Heart left ventricle (tissue), 16 donors: Measurements from ENCODE around the gene HTRA1. TPM values are rescaled to one million over a fixed set of nuclear protein-coding genes. Genes with fewer than 3 reads are reported as not detected.

Experiments used
- ATAC-seq, 4 donors: fragments of 200-7000 bp; cut with Tn5 transposase; one replicate each; pipeline ENCODE4 v1.9.1; 2020 to 2022; ENCODE audit warnings: moderate library complexity in 4 of 4, mild to moderate bottlenecking in 3 of 4, moderate number of reproducible peaks in 1 of 4
- DNase-seq, 5 donors: peaks; one replicate each; pipeline ENCODE4 v3.0.0-alpha.2; 2020
- H3K27ac ChIP-seq, 12 donors: fragments of 200-600 bp; sonication (generic) in 4 of 12; one replicate each; pipeline versions ENCODE4 v1.5.0 to v1.8.0; 2016 to 2022; ENCODE audit warnings: mild to moderate bottlenecking in 2 of 12
- H3K27me3 ChIP-seq, 9 donors: fragments of 200-600 bp; sonication (generic) in 2 of 9; one replicate each; pipeline versions ENCODE4 v1.5.1 to v1.8.0; 2016 to 2022; ENCODE audit warnings: mild to moderate bottlenecking in 3 of 9
- H3K36me3 ChIP-seq, 9 donors: fragments of 200-600 bp; sonication (generic) in 2 of 9; one replicate each; pipeline versions ENCODE4 v1.5.0 to v1.8.0; 2018 to 2022; ENCODE audit warnings: mild to moderate bottlenecking in 2 of 9
- H3K4me1 ChIP-seq, 12 donors: fragments of 200-600 bp; sonication (generic) in 4 of 12; one replicate each; pipeline versions ENCODE4 v1.5.0 to v1.8.0; 2016 to 2022; ENCODE audit warnings: mild to moderate bottlenecking in 3 of 12
- H3K4me3 ChIP-seq, 12 donors: fragments of 200-600 bp; sonication (generic) in 4 of 12; one replicate each; pipeline versions ENCODE4 v1.5.0 to v1.8.0; 2017 to 2022; ENCODE audit warnings: mild to moderate bottlenecking in 9 of 12, moderate library complexity in 4 of 12
- H3K9me3 ChIP-seq, 12 donors: fragments of 200-600 bp; sonication (generic) in 4 of 12; one replicate each; pipeline versions ENCODE4 v1.5.0 to v1.8.0; 2016 to 2022; ENCODE audit warnings: mild to moderate bottlenecking in 1 of 12
- POLR2A ChIP-seq, 2 donors: fragments of 450-650 bp; IDR thresholded peaks; one replicate each; pipeline ENCODE4 v1.6.1; 2017; ENCODE audit warnings: antibody characterized with exemption in 2 of 2, mild to moderate bottlenecking in 2 of 2, moderate library complexity in 2 of 2
- WGBS, 4 donors: extraction: QIAGEN DNeasy Blood & Tissue Kit in 2 of 4; methylation state at CpG; one replicate each; pipeline versions ENCODE4 v1.1.5 to v1.1.7; 2013 to 2018; 5-methylcytosine and 5-hydroxymethylcytosine counted together
- intact Hi-C, 10 donors: fragments of 100-400 bp; cut with DNase I; formaldehyde crosslinking; loops; one replicate each; pipeline versions ENCODE4 v1.11.1 to v1.14.2; 2022
- polyA plus RNA-seq, 2 donors: library from polyadenylated mRNA; stranded (reverse); fragments of 200-250 nt; gene quantifications; one replicate each; pipeline ENCODE4 v1.2.3, GENCODE V29; 2013
- total RNA-seq, 9 donors: library from RNA; depleted of rRNA in 2 of 9; stranded (reverse); fragments of >200 nt in 2 of 9; fragmentation: NEBNext Ultra II Directional in 3 of 9; extraction: Animal tissue kit (Norgen Biotek cat#: 25700) in 3 of 9; gene quantifications; one replicate each; pipeline versions ENCODE4 v1.1.0 to v1.2.4, GENCODE V29; 2016 to 2023
- TF ChIP-seq, protein P1 (sequence below), 12 donors: fragments of 200-600 bp; sonication (generic) in 4 of 12; IDR thresholded peaks; one replicate each; pipeline versions ENCODE4 v1.5.0 to v1.8.0; 2018 to 2022; ENCODE audit warnings: antibody characterized with exemption in 12 of 12, mild to moderate bottlenecking in 5 of 12
- donor health status: ischemic (EF 13 %, LVEDD 7.1; RV severe dilation, severe dysfunction).
- donor health status: healthy with polysubstance abuse.
- donor health status: DM: no; HTN: yes; CAD: no.
- donor health status: DM: no; HTN: no; CAD: no.
- donor health status: ischemic (EF 25% LVEDD 6.9; RV normal size, moderate dysfunction).
- donor health status: ischemic (EF 25% LVEDD 5.7; RV mildly dilated, moderate dysfunction).
- donor health status: healthy.
- donor health status: DM: yes; HTN: yes; CAD: no.
- donor health status: ischemic (EF 35%, LVEDD 5.7; RV mildly dilated, moderate dysfunction).
- donor health status: nonischemic (EF 11% LVEDD 7.7; RV severe dilation, severe dysfunction).
- donor health status: DM: yes; HTN: yes; CAD: no.
- donor health status: PGD.
- donor health status: ischemic (EF 29% LVEDD 5.4; RV normal size, mild dysfunction).
- donor health status: nonischemic (EF 23%, LVEDD 6.1; RV moderate dilation, normal function).

The HTRA1 gene
- total and polyA plus RNA-seq, 11 donors: 30.5 to 153 (median 54.5) TPM

DNA sequence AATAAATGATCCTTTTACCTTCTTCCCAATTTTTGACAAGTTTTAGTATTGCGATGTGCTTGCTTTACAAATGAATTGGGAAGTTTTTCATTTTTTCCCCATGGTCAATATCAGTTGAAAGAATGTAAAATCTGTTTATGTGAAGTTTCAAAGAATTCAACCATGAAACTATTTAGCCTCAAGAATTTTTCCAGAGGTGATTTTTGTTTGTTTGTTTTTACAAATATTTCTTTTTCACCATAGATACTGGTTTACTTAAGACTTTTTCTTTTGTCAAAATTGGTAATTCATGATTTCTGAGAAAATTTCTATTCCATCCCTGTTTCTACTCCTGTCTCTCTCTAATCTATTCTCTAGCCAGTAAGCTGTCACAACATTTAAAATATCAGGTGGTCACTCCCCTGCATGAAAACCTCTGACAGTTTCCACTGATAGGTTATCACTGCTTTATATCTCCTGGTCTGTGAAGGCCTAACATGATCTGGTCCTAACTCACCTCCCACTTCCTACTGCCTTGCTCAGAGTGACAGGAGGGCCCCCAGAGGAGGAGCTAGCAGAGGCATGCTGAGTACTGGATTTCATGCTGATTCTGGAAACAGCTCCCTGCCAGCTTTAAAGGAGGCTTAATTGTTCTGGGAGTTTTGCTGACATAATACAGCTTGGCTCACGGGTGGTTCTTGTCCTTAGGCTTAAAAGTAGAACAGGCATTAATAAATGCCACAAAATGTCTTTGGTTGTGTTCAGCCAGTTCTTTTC lies 14.5 kb upstream of the HTRA1 start:
- peak overlapping the region in 3 of 12 donors; percentile 15 to 39 (median 39) for H3K27ac ChIP-seq
- 56 to 58% (median 57%) methylated on average over 2 of the region's 2 CpGs for WGBS, 4 donors
- peaks cover 0 to 35% (median 7%) of the 10 kb centered on the region in 12 donors for H3K4me1 ChIP-seq
- no peaks in the 10 kb centered on the region for H3K9me3 ChIP-seq
- ATAC-seq (peak; percentile 64 to 89 (median 80)), DNase-seq (no peak)
- no peaks in the 10 kb centered on the region for H3K27me3 ChIP-seq
- no peak overlapping the region for H3K4me3 ChIP-seq
- TF ChIP-seq, protein P1, sequence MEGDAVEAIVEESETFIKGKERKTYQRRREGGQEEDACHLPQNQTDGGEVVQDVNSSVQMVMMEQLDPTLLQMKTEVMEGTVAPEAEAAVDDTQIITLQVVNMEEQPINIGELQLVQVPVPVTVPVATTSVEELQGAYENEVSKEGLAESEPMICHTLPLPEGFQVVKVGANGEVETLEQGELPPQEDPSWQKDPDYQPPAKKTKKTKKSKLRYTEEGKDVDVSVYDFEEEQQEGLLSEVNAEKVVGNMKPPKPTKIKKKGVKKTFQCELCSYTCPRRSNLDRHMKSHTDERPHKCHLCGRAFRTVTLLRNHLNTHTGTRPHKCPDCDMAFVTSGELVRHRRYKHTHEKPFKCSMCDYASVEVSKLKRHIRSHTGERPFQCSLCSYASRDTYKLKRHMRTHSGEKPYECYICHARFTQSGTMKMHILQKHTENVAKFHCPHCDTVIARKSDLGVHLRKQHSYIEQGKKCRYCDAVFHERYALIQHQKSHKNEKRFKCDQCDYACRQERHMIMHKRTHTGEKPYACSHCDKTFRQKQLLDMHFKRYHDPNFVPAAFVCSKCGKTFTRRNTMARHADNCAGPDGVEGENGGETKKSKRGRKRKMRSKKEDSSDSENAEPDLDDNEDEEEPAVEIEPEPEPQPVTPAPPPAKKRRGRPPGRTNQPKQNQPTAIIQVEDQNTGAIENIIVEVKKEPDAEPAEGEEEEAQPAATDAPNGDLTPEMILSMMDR (IDR thresholded peaks at IDR 0.05): no peak
- TF ChIP-seq POLR2A (IDR thresholded peaks at IDR 0.05): no peak
- intact Hi-C loops: loop anchor here in 3 of 10 donors (5.0 to 10.0 kb wide), 3 partner anchors 115 to 120 kb away; partner anchors contain the start of gene DMBT1 (in 2 of the 3)
- no peaks in the 10 kb centered on the region for H3K36me3 ChIP-seq

DNA sequence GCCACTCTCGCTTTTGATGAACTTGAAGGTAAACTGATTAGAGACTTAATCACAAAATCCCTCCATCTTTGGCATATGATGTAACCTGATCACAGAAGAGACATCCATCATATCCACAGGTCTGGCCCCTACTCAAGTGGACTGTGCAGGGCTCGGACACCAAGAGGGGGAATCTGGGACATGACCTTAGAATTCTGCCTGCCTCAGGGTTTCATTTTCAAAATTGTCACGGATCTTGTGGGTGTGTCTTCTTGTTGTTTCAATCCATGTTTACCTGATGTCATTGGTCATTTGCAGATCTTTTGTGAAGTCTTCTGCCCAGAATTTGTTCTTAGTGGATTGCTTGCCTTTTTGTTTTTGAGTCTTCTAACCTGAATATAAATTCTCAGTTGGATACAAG lies 12.8 kb upstream of the HTRA1 start:
- no peaks in the 10 kb centered on the region for H3K9me3 ChIP-seq
- intact Hi-C loops: loop anchor here in 3 of 10 donors (5.0 to 10.0 kb wide), 3 partner anchors 114 to 119 kb away; partner anchors contain the start of gene DMBT1 (in 2 of the 3)
- peaks cover 0 to 35% (median 7%) of the 10 kb centered on the region in 12 donors for H3K4me1 ChIP-seq
- no peaks in the 10 kb centered on the region for H3K27me3 ChIP-seq
- no peak for TF ChIP-seq POLR2A (IDR thresholded peaks at IDR 0.05)
- TF ChIP-seq, protein P1 (IDR thresholded peaks at IDR 0.05): no peak
- H3K27ac ChIP-seq: no peak overlapping the region
- no peak for ATAC-seq
- H3K4me3 ChIP-seq: no peak overlapping the region
- H3K36me3 ChIP-seq: no peaks in the 10 kb centered on the region
- DNase-seq: no peak
- 84 to 94% (median 90%) methylated on average over 3 of the region's 3 CpGs for WGBS, 4 donors

DNA sequence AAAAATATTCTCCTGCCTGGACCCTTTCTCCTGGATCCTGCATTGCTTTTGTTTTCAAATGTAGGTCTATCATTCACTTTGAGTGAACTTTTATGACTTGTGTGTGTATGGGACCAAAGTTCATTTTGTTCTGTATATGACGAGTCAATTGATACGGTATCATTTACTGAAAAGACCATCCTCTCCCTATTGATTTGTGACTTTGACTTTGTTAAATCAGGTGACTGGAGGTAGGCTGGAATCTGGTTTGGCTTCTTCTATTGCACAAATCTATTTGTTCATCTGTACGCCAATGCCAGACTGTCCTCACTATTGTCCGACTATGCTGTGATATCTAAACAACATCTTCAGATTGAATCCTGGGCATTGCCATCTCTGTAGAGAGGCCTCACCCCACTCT lies 12.2 kb upstream of the HTRA1 start:
- no peaks in the 10 kb centered on the region for H3K36me3 ChIP-seq
- ATAC-seq: no peak
- H3K9me3 ChIP-seq: no peaks in the 10 kb centered on the region
- no peak overlapping the region for H3K4me3 ChIP-seq
- TF ChIP-seq POLR2A (IDR thresholded peaks at IDR 0.05): no peak
- TF ChIP-seq, protein P1 (IDR thresholded peaks at IDR 0.05): no peak
- no peak for DNase-seq
- peaks cover 0 to 35% (median 7%) of the 10 kb centered on the region in 12 donors for H3K4me1 ChIP-seq
- no peaks in the 10 kb centered on the region for H3K27me3 ChIP-seq
- 79 to 99% (median 97%) methylated on average over 4 of the region's 4 CpGs for WGBS, 4 donors
- no peak overlapping the region for H3K27ac ChIP-seq
- intact Hi-C loops: loop anchor here in 3 of 10 donors (5.0 to 10.0 kb wide), 3 partner anchors 113 to 118 kb away; partner anchors contain the start of gene DMBT1 (in 2 of the 3)

DNA sequence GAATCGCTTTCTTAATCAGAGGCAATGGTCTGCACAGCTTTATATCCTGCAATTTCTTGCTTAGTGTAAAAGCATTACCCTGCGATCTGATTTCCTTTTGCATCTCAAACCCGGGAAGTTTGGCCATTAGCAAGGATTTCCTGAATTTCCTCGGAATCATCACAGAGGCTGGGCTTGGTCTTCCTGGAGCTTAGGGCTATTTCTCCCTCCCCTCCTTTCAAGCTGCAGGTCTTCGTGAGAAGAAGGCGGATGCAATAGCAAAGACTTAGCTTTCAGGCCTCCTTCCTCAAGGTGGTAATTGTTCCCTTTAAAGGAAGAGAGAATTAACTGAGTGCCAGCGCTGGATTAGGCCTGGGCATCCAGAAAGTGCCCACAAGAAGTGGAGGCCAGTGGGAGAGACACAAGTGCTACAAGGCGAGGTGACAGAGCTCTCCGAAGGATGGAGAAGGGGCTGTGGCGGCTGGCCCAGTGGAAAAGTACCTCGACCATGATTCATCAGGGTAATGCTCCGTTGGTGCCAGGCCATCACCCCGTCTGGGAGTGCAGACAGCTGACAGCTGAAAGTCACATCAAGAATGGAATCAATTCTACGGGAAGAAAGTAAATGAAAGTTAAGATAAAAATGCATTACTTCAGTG lies 10.9 kb upstream of the HTRA1 start:
- WGBS, 4 donors: 61 to 70% (median 66%) methylated on average over 14 of the region's 14 CpGs
- ATAC-seq (peak in 2 of 4 donors; percentile 19 to 38), DNase-seq (no peak)

More for the DNA sequence above, 10.9 kb upstream of the HTRA1 start:
- peaks cover 0 to 35% (median 7%) of the 10 kb centered on the region in 12 donors for H3K4me1 ChIP-seq
- H3K27ac ChIP-seq: peak overlapping the region in 4 of 12 donors; percentile 5 to 54 (median 36)
- H3K36me3 ChIP-seq: no peaks in the 10 kb centered on the region
- no peaks in the 10 kb centered on the region for H3K9me3 ChIP-seq
- TF ChIP-seq POLR2A (IDR thresholded peaks at IDR 0.05): no peak
- TF ChIP-seq, protein P1 (IDR thresholded peaks at IDR 0.05): no peak
- no peak overlapping the region for H3K4me3 ChIP-seq
- no peaks in the 10 kb centered on the region for H3K27me3 ChIP-seq
- intact Hi-C loops: no loop called here
